Panc1 (cell line): Measurements from ENCODE around the gene VPS51.

Source experiments
- POLR2AphosphoS5 ChIP-seq: IDR thresholded peaks from 2 replicates; pipeline ENCODE4 v1.6.1; 2012; ENCODE audit warnings: mild to moderate bottlenecking, low read depth, low read length, moderate library complexity
- TF ChIP-seq, protein P1 (sequence below): fragments of 450-650 bp; IDR thresholded peaks from 2 replicates; pipeline ENCODE4 v1.5.1; 2017; ENCODE audit warnings: mild to moderate bottlenecking
- TF ChIP-seq, protein P2 (sequence below), 2 experiments: IDR thresholded peaks; 2 replicates each; pipeline ENCODE4 v1.6.1; 2011 to 2012; ENCODE audit warnings: low read depth in 2 of 2, control low read depth in 1 of 2, low read length in 1 of 2, mild to moderate bottlenecking in 1 of 2, moderate library complexity in 1 of 2; ENCODE audit not compliant: insufficient read depth in 1 of 2

DNA sequence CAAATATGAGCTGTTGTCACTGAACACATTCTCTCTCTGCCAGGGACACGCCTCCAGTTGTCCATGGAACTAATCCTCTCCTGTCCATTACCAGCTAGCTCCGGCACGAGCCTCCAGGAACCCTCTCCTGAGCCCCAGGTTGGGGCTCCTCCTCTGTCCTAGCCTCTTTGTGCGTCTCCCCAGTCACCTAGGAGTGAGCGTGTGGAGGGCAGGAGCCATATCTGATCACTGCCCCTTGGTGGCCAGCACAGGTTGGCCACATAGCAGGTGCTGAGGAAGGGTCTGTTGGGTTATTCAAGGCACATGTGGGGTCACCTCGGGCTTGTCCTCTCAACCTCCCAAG, 35.9 kb downstream of the VPS51 start:
- TF ChIP-seq, protein P1, sequence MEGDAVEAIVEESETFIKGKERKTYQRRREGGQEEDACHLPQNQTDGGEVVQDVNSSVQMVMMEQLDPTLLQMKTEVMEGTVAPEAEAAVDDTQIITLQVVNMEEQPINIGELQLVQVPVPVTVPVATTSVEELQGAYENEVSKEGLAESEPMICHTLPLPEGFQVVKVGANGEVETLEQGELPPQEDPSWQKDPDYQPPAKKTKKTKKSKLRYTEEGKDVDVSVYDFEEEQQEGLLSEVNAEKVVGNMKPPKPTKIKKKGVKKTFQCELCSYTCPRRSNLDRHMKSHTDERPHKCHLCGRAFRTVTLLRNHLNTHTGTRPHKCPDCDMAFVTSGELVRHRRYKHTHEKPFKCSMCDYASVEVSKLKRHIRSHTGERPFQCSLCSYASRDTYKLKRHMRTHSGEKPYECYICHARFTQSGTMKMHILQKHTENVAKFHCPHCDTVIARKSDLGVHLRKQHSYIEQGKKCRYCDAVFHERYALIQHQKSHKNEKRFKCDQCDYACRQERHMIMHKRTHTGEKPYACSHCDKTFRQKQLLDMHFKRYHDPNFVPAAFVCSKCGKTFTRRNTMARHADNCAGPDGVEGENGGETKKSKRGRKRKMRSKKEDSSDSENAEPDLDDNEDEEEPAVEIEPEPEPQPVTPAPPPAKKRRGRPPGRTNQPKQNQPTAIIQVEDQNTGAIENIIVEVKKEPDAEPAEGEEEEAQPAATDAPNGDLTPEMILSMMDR, result no peak
- no peak for TF ChIP-seq POLR2AphosphoS5
- TF ChIP-seq, protein P2, sequence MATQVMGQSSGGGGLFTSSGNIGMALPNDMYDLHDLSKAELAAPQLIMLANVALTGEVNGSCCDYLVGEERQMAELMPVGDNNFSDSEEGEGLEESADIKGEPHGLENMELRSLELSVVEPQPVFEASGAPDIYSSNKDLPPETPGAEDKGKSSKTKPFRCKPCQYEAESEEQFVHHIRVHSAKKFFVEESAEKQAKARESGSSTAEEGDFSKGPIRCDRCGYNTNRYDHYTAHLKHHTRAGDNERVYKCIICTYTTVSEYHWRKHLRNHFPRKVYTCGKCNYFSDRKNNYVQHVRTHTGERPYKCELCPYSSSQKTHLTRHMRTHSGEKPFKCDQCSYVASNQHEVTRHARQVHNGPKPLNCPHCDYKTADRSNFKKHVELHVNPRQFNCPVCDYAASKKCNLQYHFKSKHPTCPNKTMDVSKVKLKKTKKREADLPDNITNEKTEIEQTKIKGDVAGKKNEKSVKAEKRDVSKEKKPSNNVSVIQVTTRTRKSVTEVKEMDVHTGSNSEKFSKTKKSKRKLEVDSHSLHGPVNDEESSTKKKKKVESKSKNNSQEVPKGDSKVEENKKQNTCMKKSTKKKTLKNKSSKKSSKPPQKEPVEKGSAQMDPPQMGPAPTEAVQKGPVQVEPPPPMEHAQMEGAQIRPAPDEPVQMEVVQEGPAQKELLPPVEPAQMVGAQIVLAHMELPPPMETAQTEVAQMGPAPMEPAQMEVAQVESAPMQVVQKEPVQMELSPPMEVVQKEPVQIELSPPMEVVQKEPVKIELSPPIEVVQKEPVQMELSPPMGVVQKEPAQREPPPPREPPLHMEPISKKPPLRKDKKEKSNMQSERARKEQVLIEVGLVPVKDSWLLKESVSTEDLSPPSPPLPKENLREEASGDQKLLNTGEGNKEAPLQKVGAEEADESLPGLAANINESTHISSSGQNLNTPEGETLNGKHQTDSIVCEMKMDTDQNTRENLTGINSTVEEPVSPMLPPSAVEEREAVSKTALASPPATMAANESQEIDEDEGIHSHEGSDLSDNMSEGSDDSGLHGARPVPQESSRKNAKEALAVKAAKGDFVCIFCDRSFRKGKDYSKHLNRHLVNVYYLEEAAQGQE (IDR thresholded peaks at IDR 0.05; ENCODE audit: insufficient read depth in 1 of 2, low read depth in 2 of 2, low read length in 1 of 2), result no peak
